ENCODE data around the gene HTR3A.

DNA sequence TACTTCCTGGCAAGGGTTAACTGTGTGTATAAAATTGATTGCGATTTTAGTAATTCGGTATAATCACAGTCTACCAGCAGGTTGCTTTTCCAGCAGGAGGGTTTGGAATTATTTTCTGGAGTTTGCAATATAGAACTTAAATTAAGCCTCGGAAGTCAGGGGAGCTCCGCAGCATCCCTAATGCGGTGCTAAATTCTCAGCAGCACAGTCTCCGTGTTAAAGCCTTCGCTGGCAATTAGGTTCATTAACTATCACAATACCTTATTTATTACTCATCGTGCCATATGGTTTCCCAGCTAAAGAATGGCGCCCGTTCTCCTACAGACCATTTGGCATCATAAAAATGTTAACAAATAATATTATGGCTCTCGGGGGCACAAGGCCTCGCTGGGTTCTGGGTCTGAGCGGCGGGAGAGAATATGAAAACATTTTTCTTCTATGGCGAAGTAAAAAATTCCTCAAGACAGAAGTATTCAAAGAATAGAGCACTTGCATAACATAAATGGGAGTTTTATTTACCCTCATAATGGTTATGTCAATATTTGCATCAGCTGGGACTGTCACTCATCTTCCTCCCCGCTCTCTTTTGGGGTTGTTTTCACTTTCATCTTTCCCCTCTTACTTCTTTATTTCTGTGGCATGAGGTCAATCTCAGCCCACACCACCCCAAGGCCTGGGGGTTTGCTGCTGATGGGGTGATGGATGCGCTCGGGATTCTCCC lies 56.5 kb downstream of the HTR3A start:
- no peak for TF ChIP-seq SIN3A (IDR thresholded peaks at IDR 0.05; ENCODE audit: borderline replicate concordance, insufficient read depth, low read depth, low read length)
- TF ChIP-seq, protein P1, sequence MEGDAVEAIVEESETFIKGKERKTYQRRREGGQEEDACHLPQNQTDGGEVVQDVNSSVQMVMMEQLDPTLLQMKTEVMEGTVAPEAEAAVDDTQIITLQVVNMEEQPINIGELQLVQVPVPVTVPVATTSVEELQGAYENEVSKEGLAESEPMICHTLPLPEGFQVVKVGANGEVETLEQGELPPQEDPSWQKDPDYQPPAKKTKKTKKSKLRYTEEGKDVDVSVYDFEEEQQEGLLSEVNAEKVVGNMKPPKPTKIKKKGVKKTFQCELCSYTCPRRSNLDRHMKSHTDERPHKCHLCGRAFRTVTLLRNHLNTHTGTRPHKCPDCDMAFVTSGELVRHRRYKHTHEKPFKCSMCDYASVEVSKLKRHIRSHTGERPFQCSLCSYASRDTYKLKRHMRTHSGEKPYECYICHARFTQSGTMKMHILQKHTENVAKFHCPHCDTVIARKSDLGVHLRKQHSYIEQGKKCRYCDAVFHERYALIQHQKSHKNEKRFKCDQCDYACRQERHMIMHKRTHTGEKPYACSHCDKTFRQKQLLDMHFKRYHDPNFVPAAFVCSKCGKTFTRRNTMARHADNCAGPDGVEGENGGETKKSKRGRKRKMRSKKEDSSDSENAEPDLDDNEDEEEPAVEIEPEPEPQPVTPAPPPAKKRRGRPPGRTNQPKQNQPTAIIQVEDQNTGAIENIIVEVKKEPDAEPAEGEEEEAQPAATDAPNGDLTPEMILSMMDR (IDR thresholded peaks at IDR 0.05) = no peak
- TF ChIP-seq POLR2AphosphoS5 (IDR thresholded peaks at IDR 0.05; ENCODE audit: low read depth, low read length) = no peak

Measured in Panc1 (cell line).